HCT116 (cell line): ENCODE results near the gene MPHOSPH8. TPM values are rescaled to one million over a fixed set of nuclear protein-coding genes. Genes with fewer than 3 reads are reported as not detected.

Experiments
- ATAC-seq: fragments of 200-7000 bp; cut with Tn5 transposase; 2 replicates; pipeline ENCODE4 v1.9.1; 2020; ENCODE audit warnings: mild to moderate bottlenecking, moderate library complexity
- BruUV-seq: library from RNA; stranded (reverse); fragments of 400-500 nt; replicated peaks from 2 replicates; lab custom pipeline; 2021; lab: Mats Ljungman, UMichigan
- CTCF ChIA-PET: fragments of 300-600 bp; sonication (Branson Sonifier 250); formaldehyde crosslinking; loops from one replicate; lab custom pipeline; 2021; ENCODE audit warnings: antibody characterized with exemption; lab: Charles Lee
- POLR2A ChIA-PET: fragments of 300-600, 350-600 bp; sonication (Branson Sonifier 250); formaldehyde crosslinking; loops from one replicate; lab custom pipeline; 2021; ENCODE audit warnings: antibody characterized with exemption; lab: Charles Lee
- RAD21 ChIA-PET, 2 experiments: fragments of 300-600 bp; sonication (Branson Sonifier 250); formaldehyde crosslinking; loops; one replicate each; lab custom pipeline; 2023; ENCODE audit warnings: low total read pairs in 2 of 2; ENCODE audit not compliant: uncharacterized antibody in 2 of 2, unreplicated experiment in 2 of 2, low non-redundant PET in 1 of 2; lab: Charles Lee
- DNase-seq: peaks from one replicate; pipeline ENCODE4 v3.0.0-alpha.2; 2010; ENCODE audit warnings: low read depth, low spot score
- H2AFZ ChIP-seq: fragments of 200-600 bp; shearing (Covaris generic), sonication (generic); 2 replicates; pipeline ENCODE4 v1.6.1; 2017; ENCODE audit warnings: low read depth, mixed run types, mixed read lengths, antibody characterized with exemption, low read length; ENCODE audit not compliant: poor library complexity, severe bottlenecking
- H3K27ac ChIP-seq: 2 replicates; pipeline ENCODE4 v1.5.1; 2012; ENCODE audit warnings: low read depth, low read length
- H3K27me3 ChIP-seq: fragments of 200-600 bp; sonication (generic); 2 replicates; pipeline ENCODE4 v1.6.1; 2016; ENCODE audit warnings: mixed run types, low read length, mixed read lengths; ENCODE audit not compliant: insufficient read depth
- H3K36me3 ChIP-seq, 2 experiments: fragments of 200-500 bp in 1 of 2; fragments of 200-600 bp in 1 of 2; sonication (Bioruptor generic) in 1 of 2; sonication (generic) in 1 of 2; 2 replicates each; pipeline versions ENCODE4 v1.5.1 to v1.6.1; 2014 to 2016; ENCODE audit warnings: low read length in 2 of 2, inconsistent platforms in 1 of 2, mixed read lengths in 1 of 2, mixed run types in 1 of 2; ENCODE audit not compliant: insufficient read depth in 2 of 2, control insufficient read depth in 1 of 2
- H3K4me1 ChIP-seq, 2 experiments: fragments of 200-600 bp in 1 of 2; sonication (generic) in 1 of 2; 2 replicates each; pipeline versions ENCODE4 v1.5.1 to v1.6.1; 2012 to 2017; ENCODE audit warnings: low read length in 2 of 2, inconsistent platforms in 1 of 2, mild to moderate bottlenecking in 1 of 2, mixed read lengths in 1 of 2, mixed run types in 1 of 2, moderate library complexity in 1 of 2; ENCODE audit not compliant: insufficient read depth in 2 of 2, control insufficient read depth in 1 of 2
- H3K4me2 ChIP-seq: fragments of 200-600 bp; sonication (generic); 2 replicates; pipeline ENCODE4 v1.6.1; 2017; ENCODE audit warnings: mixed run types, low read length, mixed read lengths
- H3K4me3 ChIP-seq, 2 experiments: fragments of 200-600 bp in 1 of 2; sonication (generic) in 1 of 2; replicated peaks in 1 of 2; 2 replicates each; pipeline ENCODE4 v1.5.1; 2011 to 2016; ENCODE audit warnings: low read length in 2 of 2, control low read depth in 1 of 2, low read depth in 1 of 2, mild to moderate bottlenecking in 1 of 2, mixed read lengths in 1 of 2, mixed run types in 1 of 2
- H3K79me2 ChIP-seq: fragments of 200-600 bp; sonication (generic); 2 replicates; pipeline ENCODE4 v1.6.1; 2017; ENCODE audit warnings: mild to moderate bottlenecking, mixed run types, low read length, moderate library complexity, mixed read lengths; ENCODE audit not compliant: insufficient read depth
- H3K9ac ChIP-seq: fragments of 200-600 bp; sonication (generic); 2 replicates; pipeline ENCODE4 v1.6.1; 2016; ENCODE audit warnings: low read length, mixed read lengths
- H3K9me2 ChIP-seq: fragments of 200-600 bp; sonication (generic), shearing (Covaris generic); 2 replicates; pipeline ENCODE4 v1.6.1; 2017; ENCODE audit warnings: mixed run types, mild to moderate bottlenecking, moderate library complexity; ENCODE audit not compliant: insufficient read depth
- H3K9me3 ChIP-seq, 2 experiments: fragments of 200-500 bp in 1 of 2; fragments of 200-600 bp in 1 of 2; sonication (Bioruptor generic) in 1 of 2; sonication (generic) in 1 of 2; 2 replicates each; pipeline ENCODE4 v1.6.1; 2014 to 2017; ENCODE audit warnings: low read length in 2 of 2, mixed read lengths in 2 of 2, inconsistent platforms in 1 of 2, low read depth in 1 of 2, mild to moderate bottlenecking in 1 of 2, mixed run types in 1 of 2, moderate library complexity in 1 of 2; ENCODE audit not compliant: control insufficient read depth in 1 of 2, insufficient read depth in 1 of 2
- H4K20me1 ChIP-seq: fragments of 200-600 bp; sonication (generic), shearing (Covaris generic); 2 replicates; pipeline ENCODE4 v1.6.1; 2017; ENCODE audit warnings: mixed run types, mild to moderate bottlenecking, moderate library complexity; ENCODE audit not compliant: insufficient read depth
- CBX3 ChIP-seq: IDR thresholded peaks from 2 replicates; pipeline ENCODE4 v1.6.1; 2012; ENCODE audit warnings: low read depth
- CEBPB ChIP-seq: IDR thresholded peaks from 2 replicates; pipeline ENCODE4 v1.6.1; 2012; ENCODE audit warnings: low read depth
- EGR1 ChIP-seq: IDR thresholded peaks from 2 replicates; pipeline ENCODE4 v1.6.1; 2012; ENCODE audit warnings: low read depth
- ELF1 ChIP-seq: IDR thresholded peaks from 2 replicates; pipeline ENCODE4 v1.6.1; 2012; ENCODE audit warnings: low read depth, borderline replicate concordance
- EZH2 ChIP-seq: fragments of 200-600 bp; sonication (generic); IDR thresholded peaks from 2 replicates; pipeline ENCODE4 v1.6.1; 2017; ENCODE audit warnings: antibody characterized with exemption, mixed run types
- FOSL1 ChIP-seq: IDR thresholded peaks from 2 replicates; pipeline ENCODE4 v1.6.1; 2012; ENCODE audit warnings: low read depth
- JUND ChIP-seq: IDR thresholded peaks from 2 replicates; pipeline ENCODE4 v1.6.1; 2012
- POLR2A ChIP-seq: IDR thresholded peaks from 2 replicates; pipeline ENCODE4 v1.7.0; 2011; ENCODE audit warnings: borderline replicate concordance; ENCODE audit not compliant: insufficient read depth, insufficient read length; ENCODE audit errors: extremely low read depth
- RAD21 ChIP-seq: IDR thresholded peaks from 2 replicates; pipeline ENCODE4 v1.6.1; 2012; ENCODE audit warnings: low read depth, mild to moderate bottlenecking
- SIN3A ChIP-seq: IDR thresholded peaks from 2 replicates; pipeline ENCODE4 v1.6.1; 2012; ENCODE audit warnings: low read depth
- YY1 ChIP-seq: IDR thresholded peaks from 2 replicates; pipeline ENCODE4 v1.6.1; 2011; ENCODE audit warnings: low read length, low read depth, moderate library complexity, mild to moderate bottlenecking; ENCODE audit not compliant: insufficient replicate concordance; ENCODE audit errors: extremely low read depth
- ZFX ChIP-seq: fragments of 450-650 bp; IDR thresholded peaks from 2 replicates; pipeline ENCODE4 v1.6.1; 2017
- ZNF274 ChIP-seq: fragments of 200-500 bp; sonication (Bioruptor generic); IDR thresholded peaks from 2 replicates; pipeline ENCODE4 v1.6.1; 2014; ENCODE audit warnings: mild to moderate bottlenecking, low read depth, low read length, inconsistent platforms
- intact Hi-C: fragments of 100-400 bp; cut with micrococcal nuclease; formaldehyde crosslinking; loops from 2 replicates; pipeline ENCODE4 v1.10.0; 2022
- total RNA-seq: library from RNA; stranded (reverse); gene quantifications from one replicate; pipeline ENCODE4 v1.2.1, GENCODE V29; 2021; ENCODE audit not compliant: unreplicated experiment
- TF ChIP-seq, protein P1 (sequence below): IDR thresholded peaks from 2 replicates; pipeline ENCODE4 v1.6.1; 2012; ENCODE audit warnings: low read depth
- TF ChIP-seq, protein P2 (sequence below): IDR thresholded peaks from 2 replicates; pipeline ENCODE4 v1.6.1; 2012
- TF ChIP-seq, protein P3 (sequence below), 3 experiments: fragments of 200-600 bp in 1 of 3; sonication (generic) in 1 of 3; IDR thresholded peaks in 2 of 3; conservative IDR thresholded peaks in 1 of 3; 2 replicates each; pipeline ENCODE4 v1.5.1; 2012 to 2017; ENCODE audit warnings: low read depth in 2 of 3, low read length in 2 of 3, antibody characterized with exemption in 1 of 3, borderline replicate concordance in 1 of 3, control low read depth in 1 of 3, mild to moderate bottlenecking in 1 of 3, mixed read lengths in 1 of 3, mixed run types in 1 of 3, moderate library complexity in 1 of 3; ENCODE audit not compliant: insufficient read depth in 1 of 3
- TF ChIP-seq, protein P4 (sequence below): IDR thresholded peaks from 2 replicates; pipeline ENCODE4 v1.6.1; 2011; ENCODE audit warnings: mild to moderate bottlenecking, low read length, moderate library complexity; ENCODE audit not compliant: insufficient replicate concordance; ENCODE audit errors: extremely low read depth
- TF ChIP-seq, protein P5 (sequence below): IDR thresholded peaks from 2 replicates; pipeline ENCODE4 v1.6.1; 2012

Gene MPHOSPH8
- total RNA-seq, 1 experiment from 2014 or later = 21.5 TPM

DNA sequence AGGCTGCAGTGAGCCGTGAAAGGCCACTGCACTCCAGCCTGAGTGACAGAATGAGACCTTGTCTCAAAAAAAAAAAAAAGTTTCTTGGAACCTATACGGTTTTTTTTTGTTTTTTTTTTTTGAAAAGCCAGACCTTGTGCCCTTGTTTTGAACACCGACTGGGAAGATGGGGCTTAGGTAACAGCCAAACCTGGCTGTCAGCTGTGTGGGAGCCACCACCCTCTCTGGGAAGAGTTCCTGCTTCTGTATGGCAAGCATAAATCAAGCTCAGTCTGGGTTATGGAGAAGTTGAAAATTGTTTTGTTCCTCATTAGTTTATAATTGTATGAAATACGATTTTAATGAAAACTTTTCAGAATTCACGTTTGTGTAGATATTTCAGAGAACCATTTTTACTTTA lies 39.5 kb downstream of the MPHOSPH8 start:
- Histone ChIP-seq H2AFZ (no peak overlapping the region), H4K20me1 (no peaks in the 10 kb centered on the region; the same call in 1 of the 2 replicates), H3K27me3 (no peaks in the 10 kb centered on the region), H3K9me2 (no peaks in the 10 kb centered on the region), H3K4me2 (no peak overlapping the region), H3K4me3 (no peak overlapping the region), H3K27ac (no peak overlapping the region), H3K79me2 (no peaks in the 10 kb centered on the region), H3K9me3 (no peaks in the 10 kb centered on the region), H3K4me1 (no peaks in the 10 kb centered on the region), H3K9ac (no peak overlapping the region), H3K36me3 (peaks cover 40 to 50% of the 10 kb centered on the region in 2 experiments)
- intact Hi-C loops = no loop called here
- DNase-seq = no peak
- TF ChIP-seq EZH2 (no peak), ZFX (no peak), POLR2A (no peak), EGR1 (no peak), YY1 (no peak), ELF1 (no peak), SIN3A (no peak), FOSL1 (no peak), RAD21 (no peak), JUND (no peak), CBX3 (no peak), CEBPB (no peak), ZNF274 (no peak)
- TF ChIP-seq, protein P1, sequence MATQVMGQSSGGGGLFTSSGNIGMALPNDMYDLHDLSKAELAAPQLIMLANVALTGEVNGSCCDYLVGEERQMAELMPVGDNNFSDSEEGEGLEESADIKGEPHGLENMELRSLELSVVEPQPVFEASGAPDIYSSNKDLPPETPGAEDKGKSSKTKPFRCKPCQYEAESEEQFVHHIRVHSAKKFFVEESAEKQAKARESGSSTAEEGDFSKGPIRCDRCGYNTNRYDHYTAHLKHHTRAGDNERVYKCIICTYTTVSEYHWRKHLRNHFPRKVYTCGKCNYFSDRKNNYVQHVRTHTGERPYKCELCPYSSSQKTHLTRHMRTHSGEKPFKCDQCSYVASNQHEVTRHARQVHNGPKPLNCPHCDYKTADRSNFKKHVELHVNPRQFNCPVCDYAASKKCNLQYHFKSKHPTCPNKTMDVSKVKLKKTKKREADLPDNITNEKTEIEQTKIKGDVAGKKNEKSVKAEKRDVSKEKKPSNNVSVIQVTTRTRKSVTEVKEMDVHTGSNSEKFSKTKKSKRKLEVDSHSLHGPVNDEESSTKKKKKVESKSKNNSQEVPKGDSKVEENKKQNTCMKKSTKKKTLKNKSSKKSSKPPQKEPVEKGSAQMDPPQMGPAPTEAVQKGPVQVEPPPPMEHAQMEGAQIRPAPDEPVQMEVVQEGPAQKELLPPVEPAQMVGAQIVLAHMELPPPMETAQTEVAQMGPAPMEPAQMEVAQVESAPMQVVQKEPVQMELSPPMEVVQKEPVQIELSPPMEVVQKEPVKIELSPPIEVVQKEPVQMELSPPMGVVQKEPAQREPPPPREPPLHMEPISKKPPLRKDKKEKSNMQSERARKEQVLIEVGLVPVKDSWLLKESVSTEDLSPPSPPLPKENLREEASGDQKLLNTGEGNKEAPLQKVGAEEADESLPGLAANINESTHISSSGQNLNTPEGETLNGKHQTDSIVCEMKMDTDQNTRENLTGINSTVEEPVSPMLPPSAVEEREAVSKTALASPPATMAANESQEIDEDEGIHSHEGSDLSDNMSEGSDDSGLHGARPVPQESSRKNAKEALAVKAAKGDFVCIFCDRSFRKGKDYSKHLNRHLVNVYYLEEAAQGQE = no peak
- TF ChIP-seq, protein P2, sequence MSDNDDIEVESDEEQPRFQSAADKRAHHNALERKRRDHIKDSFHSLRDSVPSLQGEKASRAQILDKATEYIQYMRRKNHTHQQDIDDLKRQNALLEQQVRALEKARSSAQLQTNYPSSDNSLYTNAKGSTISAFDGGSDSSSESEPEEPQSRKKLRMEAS = no peak
- TF ChIP-seq, protein P3, sequence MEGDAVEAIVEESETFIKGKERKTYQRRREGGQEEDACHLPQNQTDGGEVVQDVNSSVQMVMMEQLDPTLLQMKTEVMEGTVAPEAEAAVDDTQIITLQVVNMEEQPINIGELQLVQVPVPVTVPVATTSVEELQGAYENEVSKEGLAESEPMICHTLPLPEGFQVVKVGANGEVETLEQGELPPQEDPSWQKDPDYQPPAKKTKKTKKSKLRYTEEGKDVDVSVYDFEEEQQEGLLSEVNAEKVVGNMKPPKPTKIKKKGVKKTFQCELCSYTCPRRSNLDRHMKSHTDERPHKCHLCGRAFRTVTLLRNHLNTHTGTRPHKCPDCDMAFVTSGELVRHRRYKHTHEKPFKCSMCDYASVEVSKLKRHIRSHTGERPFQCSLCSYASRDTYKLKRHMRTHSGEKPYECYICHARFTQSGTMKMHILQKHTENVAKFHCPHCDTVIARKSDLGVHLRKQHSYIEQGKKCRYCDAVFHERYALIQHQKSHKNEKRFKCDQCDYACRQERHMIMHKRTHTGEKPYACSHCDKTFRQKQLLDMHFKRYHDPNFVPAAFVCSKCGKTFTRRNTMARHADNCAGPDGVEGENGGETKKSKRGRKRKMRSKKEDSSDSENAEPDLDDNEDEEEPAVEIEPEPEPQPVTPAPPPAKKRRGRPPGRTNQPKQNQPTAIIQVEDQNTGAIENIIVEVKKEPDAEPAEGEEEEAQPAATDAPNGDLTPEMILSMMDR (IDR thresholded peaks at IDR 0.05 in 2 of 3, conservative IDR thresholded peaks at IDR 0.05 in 1 of 3; ENCODE audit: borderline replicate concordance in 1 of 3, insufficient read depth in 1 of 3, low read depth in 2 of 3, low read length in 2 of 3) = no peak
- TF ChIP-seq, protein P4, sequence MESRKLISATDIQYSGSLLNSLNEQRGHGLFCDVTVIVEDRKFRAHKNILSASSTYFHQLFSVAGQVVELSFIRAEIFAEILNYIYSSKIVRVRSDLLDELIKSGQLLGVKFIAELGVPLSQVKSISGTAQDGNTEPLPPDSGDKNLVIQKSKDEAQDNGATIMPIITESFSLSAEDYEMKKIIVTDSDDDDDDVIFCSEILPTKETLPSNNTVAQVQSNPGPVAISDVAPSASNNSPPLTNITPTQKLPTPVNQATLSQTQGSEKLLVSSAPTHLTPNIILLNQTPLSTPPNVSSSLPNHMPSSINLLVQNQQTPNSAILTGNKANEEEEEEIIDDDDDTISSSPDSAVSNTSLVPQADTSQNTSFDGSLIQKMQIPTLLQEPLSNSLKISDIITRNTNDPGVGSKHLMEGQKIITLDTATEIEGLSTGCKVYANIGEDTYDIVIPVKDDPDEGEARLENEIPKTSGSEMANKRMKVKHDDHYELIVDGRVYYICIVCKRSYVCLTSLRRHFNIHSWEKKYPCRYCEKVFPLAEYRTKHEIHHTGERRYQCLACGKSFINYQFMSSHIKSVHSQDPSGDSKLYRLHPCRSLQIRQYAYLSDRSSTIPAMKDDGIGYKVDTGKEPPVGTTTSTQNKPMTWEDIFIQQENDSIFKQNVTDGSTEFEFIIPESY = no peak
- TF ChIP-seq, protein P5, sequence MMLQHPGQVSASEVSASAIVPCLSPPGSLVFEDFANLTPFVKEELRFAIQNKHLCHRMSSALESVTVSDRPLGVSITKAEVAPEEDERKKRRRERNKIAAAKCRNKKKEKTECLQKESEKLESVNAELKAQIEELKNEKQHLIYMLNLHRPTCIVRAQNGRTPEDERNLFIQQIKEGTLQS = no peak
- BruUV-seq = TSS peak; percentile 10
- POLR2A ChIA-PET = no interaction called here
- CTCF ChIA-PET = no interaction called here
- no peak for ATAC-seq
- RAD21 ChIA-PET = no interaction called here
